HG03025 (cell line): ENCODE measurements around the gene COQ8A.
A peak's percentile ranks its signal among the peaks of the same experiment; 100 is the strongest.
"Not testable (repeated sequence)": the region's sequence is repeated elsewhere in the genome, so short reads cannot be mapped to it uniquely, and the experiment has no call there.

ENCODE experiments used
- ATAC-seq: cut with Tn5 transposase; IDR thresholded peaks from one replicate; pipeline ENCODE4 v1.9.1; 2021; ENCODE audit warnings: mild to moderate bottlenecking, moderate library complexity; ENCODE audit not compliant: unreplicated experiment, low FRiP score

Gene COQ8A

DNA sequence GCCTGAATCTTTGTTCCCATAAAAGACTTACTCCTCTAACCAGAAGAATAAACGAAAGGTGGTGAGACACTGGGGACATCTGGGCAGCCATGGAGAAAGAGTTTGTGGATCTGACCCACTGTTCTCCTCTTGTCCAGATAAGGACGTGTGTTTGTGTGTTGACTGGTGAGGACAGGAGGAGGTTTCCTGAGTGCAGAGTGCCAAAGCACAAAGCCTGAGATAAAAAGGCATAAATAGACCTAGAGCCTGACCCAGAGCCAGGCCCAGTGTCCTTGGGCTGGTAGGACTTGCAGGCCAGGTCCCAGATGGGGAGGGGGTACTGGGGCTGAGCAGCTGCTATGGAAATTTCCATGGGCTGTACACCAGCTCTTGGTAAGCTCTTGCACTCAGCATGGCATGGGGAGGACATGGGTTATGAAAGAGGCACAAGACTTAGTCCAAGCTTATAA is 19.6 kb upstream of the COQ8A start:
- no peak for ATAC-seq

- ATAC-seq: no peak
Observed at GRCh38 chr1:226921504-226921903, 18.6 kb upstream of the COQ8A start.

DNA sequence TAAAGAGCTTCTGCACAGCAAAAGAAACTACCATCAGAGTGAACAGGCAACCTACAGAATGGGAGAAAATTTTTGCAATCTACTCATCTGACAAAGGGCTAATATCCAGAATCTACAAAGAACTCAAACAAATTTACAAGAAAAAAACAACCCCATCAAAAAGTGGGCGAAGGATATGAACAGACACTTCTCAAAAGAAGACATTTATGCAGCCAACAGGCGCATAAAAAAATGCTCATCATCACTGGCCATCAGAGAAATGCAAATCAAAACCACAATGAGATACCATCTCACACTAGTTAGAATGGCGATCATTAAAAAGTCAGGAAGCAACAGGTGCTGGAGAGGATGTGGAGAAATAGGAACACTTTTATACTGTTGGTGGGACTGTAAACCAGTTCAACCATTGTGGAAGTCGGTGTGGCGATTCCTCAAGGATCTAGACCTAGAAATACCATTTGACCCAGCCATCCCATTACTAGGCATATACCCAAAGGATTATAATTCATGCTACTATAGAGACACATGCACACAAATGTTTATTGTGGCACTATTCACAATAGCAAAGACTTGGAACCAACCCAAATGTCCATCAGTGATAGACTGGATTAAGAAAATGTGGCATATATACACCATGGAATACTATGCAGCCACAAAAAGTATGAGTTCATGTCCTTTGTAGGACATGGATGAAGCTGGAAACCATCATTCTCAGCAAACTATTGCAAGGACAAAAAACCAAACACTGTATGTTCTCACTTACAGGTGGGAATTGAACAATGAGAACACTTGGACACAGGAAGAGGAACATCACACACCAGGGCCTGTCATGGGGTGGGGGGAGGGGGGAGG is 10.6 kb upstream of the COQ8A start:
- not testable (repeated sequence) for ATAC-seq

- no peak for ATAC-seq
Observed at GRCh38 chr1:226934483-226935237, 5.4 kb upstream of the COQ8A start.

GRCh38 chr1:226937940-226938725 is 2.0 kb upstream of the COQ8A start:
- ATAC-seq: no peak

- ATAC-seq: no peak
Observed at GRCh38 chr1:226938903-226939437, 1.1 kb upstream of the COQ8A start.

DNA sequence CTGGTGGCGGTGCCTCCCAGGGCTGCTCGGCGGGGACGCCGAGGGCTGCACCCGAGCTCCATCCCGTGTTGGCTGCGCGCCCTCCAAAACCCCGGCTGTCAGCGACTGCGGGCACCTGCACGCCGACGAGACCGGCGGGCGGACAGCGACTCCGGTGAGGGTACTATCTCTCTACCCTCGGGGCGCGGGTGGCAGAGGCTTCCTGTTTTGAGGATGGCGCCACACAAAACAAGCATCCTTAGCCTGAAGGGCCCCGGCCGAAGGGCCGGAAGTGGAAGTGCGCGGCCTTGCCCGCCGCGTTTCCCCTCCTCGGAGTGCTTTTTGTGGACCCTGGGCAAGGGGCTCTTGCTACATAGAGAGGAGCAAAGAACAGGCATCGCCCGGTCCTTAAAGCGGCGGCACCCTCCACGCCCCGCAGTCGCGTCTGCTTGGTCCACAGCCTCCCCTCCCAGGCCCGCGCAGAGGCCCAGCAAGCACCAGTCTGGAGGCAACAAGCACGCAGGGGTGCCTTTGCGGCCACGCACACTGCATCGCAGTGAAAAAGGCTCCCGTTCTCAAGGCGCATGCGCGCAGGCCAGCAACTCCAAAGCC is 561 bp upstream of the COQ8A start:
- peak; percentile 33 for ATAC-seq

DNA sequence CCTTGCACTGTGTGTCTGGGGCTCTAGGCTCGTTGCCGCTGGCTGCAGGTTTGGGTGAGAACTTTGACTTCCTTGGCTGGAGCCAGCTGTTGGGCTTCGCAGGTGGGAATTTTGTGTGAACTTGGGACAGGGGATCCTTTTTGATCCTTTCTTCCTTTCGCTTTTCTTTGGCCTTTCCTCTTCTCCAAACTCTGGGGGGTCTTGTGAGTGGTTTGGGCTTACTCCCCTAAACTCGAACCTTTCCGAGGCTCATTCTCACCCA is 643 bp downstream of the COQ8A start:
- no peak for ATAC-seq

GRCh38 chr1:226942392-226942791 is 2.3 kb downstream of the COQ8A start:
- no peak for ATAC-seq

DNA sequence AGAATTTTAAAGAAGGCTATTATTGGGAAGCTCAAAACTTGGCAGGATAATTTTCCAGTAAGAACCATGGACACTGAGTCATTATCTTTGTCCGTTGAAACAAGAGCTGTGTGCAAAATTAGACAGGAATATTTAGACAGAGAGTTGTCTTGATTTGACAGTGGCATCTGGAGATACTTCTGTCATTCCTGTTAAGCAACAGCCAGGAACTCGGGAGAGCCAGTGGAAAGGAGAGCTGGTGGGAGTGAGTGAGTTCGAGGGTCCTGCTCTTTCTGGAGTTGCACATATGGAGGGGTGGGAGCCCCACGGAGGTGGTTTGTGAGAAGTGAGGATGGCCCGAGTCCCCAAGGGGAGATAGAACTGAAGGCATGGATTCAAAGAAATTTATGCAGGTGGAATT is 3.1 kb downstream of the COQ8A start:
- no peak for ATAC-seq

GRCh38 chr1:226943927-226944326 is 3.8 kb downstream of the COQ8A start:
- no peak for ATAC-seq

DNA sequence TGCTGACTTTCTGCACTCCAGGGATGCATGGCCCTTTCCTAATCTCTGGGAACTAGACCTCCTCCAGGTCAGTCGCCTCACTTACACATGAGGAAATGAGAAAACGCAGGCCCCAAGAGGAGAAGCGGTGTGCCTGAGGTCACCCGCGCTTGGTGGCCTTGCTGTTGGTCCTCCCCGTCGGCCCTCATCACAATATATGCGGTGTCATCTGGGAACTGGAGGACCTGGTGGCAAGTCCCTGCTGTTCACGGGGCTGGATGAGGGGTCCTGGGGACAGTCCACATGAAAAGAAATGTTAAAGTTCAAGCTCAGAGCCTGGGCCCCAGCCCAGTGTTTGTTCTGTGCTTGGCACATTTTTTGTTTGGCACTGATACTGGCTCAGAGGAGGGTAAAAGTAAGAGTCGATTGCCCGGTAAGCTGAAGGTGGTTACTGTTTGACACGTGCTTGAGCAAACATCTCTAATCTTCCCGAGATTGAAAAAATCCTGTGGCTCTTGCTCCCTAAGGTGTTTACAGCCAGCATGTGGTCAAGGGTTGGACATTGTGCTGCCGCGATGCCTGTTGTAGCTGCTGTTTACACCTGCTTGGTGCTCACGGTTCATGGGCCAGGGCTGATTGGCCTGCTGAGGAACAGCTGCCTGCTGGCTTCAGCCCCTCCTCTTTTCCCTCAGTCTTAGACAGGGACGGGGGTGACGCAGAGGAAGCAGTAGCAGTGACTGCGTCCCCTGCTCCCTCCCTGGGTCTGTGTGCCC is 5.2 kb downstream of the COQ8A start:
- ATAC-seq: no peak

- ATAC-seq: no peak
Observed at GRCh38 chr1:226945858-226946245, 5.8 kb downstream of the COQ8A start.

DNA sequence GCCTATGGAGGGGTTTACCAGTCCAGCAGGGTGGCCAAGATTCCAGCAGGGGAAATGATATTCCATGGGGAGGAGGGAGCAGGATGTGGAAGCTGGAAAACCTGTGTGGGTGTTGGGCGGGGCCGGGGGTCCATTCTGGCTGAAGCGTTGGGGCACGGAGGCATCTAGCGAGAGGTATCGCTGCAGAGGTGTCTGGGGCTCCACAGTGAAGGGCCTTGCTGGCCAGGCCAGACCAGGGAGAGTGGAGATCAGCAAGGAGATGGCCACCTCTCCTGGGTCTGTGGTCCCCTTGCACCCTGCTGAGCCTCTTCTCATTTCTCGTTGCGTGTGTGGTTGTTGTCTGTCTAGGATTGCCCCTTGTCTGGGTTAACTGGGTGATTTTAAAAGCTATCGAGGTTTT is 6.2 kb downstream of the COQ8A start:
- no peak for ATAC-seq

GRCh38 chr1:226946841-226947240 is 6.7 kb downstream of the COQ8A start:
- ATAC-seq: no peak

- ATAC-seq: no peak
Observed at GRCh38 chr1:226948051-226948450, 8.0 kb downstream of the COQ8A start.

DNA sequence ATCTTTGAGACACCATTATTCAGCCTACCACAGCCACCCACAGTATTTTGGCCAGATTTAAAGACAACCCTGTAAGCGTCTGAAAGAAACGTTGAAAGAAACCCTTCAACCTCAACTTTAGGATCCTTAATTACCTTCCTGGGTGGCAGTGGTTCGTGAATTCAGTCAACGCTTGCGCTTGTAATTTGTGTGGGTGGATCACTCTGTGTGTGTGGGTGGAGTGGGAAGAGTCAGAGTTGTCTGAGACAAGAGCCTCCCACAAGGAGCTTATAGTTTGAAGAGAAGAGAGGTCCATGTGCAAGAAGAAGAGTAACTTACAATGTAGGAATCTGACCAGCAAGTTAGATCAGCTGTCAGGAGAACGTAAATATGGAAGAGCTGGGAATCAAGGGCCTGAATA is 8.4 kb downstream of the COQ8A start:
- no peak for ATAC-seq

- ATAC-seq: no peak
Observed at GRCh38 chr1:226948996-226949395, 8.9 kb downstream of the COQ8A start.

DNA sequence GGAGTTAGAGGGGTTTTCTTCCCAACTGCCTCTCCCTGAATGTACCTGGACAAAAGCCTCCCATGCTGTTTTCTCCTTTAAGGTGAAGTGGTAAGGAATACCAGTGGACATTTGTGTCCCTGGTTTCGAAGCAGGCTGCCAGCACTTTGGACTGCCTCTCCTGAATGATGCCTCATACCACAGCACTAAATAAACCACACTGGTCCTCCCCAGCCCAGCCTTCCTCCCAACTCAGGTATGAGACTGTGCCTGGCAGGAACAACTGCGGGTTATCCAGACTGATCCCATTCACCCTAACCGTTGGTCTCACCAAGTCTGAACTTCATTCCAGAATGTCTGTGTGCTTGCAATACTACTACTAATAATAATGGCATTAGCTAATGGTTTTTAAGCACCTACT is 9.3 kb downstream of the COQ8A start:
- no peak for ATAC-seq

- ATAC-seq: no peak
Observed at GRCh38 chr1:226950316-226950715, 10.2 kb downstream of the COQ8A start.
